Measurements from ENCODE around the gene GRK1.

DNA sequence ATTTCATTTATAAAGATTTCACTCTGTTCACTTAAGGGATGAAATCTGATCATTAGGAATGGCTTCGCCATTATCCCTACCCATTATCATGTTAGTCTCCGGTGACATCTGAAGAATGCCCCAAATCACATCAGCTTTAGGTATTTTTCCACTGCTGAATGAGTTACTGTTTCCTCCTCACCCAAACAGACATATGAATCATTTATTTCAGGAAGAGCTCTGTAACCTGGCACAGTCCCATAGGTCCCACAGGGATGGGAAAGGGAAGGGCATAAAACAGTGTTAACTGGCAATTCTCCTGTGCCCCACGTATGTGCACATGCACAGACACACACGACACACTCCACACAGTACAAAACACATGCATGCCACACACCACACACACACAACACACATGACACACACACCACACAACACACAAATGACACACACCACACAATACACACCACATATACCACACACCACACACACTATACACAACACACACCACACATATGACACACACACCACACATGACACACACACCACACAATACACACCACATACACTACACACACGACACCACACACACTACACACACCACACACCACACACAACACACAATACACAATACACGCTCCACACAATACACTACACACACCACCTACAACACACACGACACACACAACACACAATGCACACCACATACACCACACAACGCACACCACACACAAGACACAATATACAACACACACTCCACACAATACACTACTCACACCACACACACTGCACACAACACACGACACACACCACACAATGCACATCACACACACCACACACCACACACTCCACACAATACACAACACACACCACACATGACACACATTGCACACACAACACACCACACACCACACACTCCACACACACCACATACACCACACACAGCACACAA, 107.4 kb downstream of the GRK1 start:
- TF ChIP-seq, protein P1, sequence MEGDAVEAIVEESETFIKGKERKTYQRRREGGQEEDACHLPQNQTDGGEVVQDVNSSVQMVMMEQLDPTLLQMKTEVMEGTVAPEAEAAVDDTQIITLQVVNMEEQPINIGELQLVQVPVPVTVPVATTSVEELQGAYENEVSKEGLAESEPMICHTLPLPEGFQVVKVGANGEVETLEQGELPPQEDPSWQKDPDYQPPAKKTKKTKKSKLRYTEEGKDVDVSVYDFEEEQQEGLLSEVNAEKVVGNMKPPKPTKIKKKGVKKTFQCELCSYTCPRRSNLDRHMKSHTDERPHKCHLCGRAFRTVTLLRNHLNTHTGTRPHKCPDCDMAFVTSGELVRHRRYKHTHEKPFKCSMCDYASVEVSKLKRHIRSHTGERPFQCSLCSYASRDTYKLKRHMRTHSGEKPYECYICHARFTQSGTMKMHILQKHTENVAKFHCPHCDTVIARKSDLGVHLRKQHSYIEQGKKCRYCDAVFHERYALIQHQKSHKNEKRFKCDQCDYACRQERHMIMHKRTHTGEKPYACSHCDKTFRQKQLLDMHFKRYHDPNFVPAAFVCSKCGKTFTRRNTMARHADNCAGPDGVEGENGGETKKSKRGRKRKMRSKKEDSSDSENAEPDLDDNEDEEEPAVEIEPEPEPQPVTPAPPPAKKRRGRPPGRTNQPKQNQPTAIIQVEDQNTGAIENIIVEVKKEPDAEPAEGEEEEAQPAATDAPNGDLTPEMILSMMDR (IDR thresholded peaks at IDR 0.05; ENCODE audit: insufficient read depth, low read length, poor library complexity, severe bottlenecking): no peak
- TF ChIP-seq EZH2phosphoT487 (conservative IDR thresholded peaks at IDR 0.05; ENCODE audit: low read length): no peak

Measured in SU-DHL-6 (cell line).